Measurements from ENCODE around the gene WDR18.

WDR18 gene

GRCh38 chr19:944663-945241 lies 39.4 kb upstream of the WDR18 start:
- ATAC-seq (replicated peaks) (no peak), DNase-seq (no peak)
- Mint-ChIP-seq H3K27me3 (no peaks in the 10 kb centered on the region), H3K4me3 (peak overlapping the region in 1 of 2 donors; percentile 55), H3K9me3 (peaks cover 0 to 3% of the 10 kb centered on the region in 2 donors), H3K4me1 (peaks cover 49 to 81% of the 10 kb centered on the region in 2 donors), H3K27ac (peak overlapping the region; percentile 88), H3K36me3 (peaks cover 52 to 67% of the 10 kb centered on the region in 2 donors)

- Mint-ChIP-seq H3K9me3 (peaks cover 0 to 3% of the 10 kb centered on the region in 2 donors), H3K27ac (peak overlapping the region; percentile 88), H3K27me3 (no peaks in the 10 kb centered on the region), H3K4me3 (no peak overlapping the region), H3K4me1 (peaks cover 47 to 79% of the 10 kb centered on the region in 2 donors), H3K36me3 (peaks cover 46 to 65% of the 10 kb centered on the region in 2 donors)
- no peak for DNase-seq
- no peak for ATAC-seq (replicated peaks)
Observed at GRCh38 chr19:945401-946252, 38.5 kb upstream of the WDR18 start.

GRCh38 chr19:947090-947706 lies 36.9 kb upstream of the WDR18 start:
- peaks cover 48 to 76% of the 10 kb centered on the region in 2 donors for H3K4me1 Mint-ChIP-seq
- H3K27ac Mint-ChIP-seq, result peak overlapping the region; percentile 99
- DNase-seq, result no peak
- peaks cover 38 to 60% of the 10 kb centered on the region in 2 donors for H3K36me3 Mint-ChIP-seq
- peak overlapping the region; percentile 69 to 76 for H3K4me3 Mint-ChIP-seq
- ATAC-seq (replicated peaks), result peak in 1 of 2 donors; percentile 2
- H3K9me3 Mint-ChIP-seq, result peaks cover 0 to 3% of the 10 kb centered on the region in 2 donors
- no peaks in the 10 kb centered on the region for H3K27me3 Mint-ChIP-seq

- peaks cover 46 to 78% of the 10 kb centered on the region in 2 donors for H3K4me1 Mint-ChIP-seq
- DNase-seq (peak; percentile 98), ATAC-seq (replicated peaks) (peak; percentile 86 to 92)
- peak overlapping the region; percentile 69 to 76 for H3K4me3 Mint-ChIP-seq
- H3K36me3 Mint-ChIP-seq, result peaks cover 37 to 53% of the 10 kb centered on the region in 2 donors
- H3K27ac Mint-ChIP-seq, result peak overlapping the region; percentile 99
- H3K9me3 Mint-ChIP-seq, result peaks cover 0 to 3% of the 10 kb centered on the region in 2 donors
- H3K27me3 Mint-ChIP-seq, result no peaks in the 10 kb centered on the region
Observed at GRCh38 chr19:947707-948539, 36.2 kb upstream of the WDR18 start.

- H3K36me3 Mint-ChIP-seq, result peaks cover 30 to 45% of the 10 kb centered on the region in 2 donors
- no peak for DNase-seq
- H3K27ac Mint-ChIP-seq, result peak overlapping the region; percentile 93
- ATAC-seq (replicated peaks), result no peak
- peak overlapping the region; percentile 17 to 72 for H3K4me3 Mint-ChIP-seq
- H3K9me3 Mint-ChIP-seq, result no peaks in the 10 kb centered on the region
- no peaks in the 10 kb centered on the region for H3K27me3 Mint-ChIP-seq
- peaks cover 49 to 87% of the 10 kb centered on the region in 2 donors for H3K4me1 Mint-ChIP-seq
Observed at GRCh38 chr19:948842-949496, 35.2 kb upstream of the WDR18 start.

GRCh38 chr19:950352-951066 lies 33.6 kb upstream of the WDR18 start:
- Mint-ChIP-seq H3K36me3 (peaks cover 18 to 32% of the 10 kb centered on the region in 2 donors), H3K9me3 (no peaks in the 10 kb centered on the region), H3K27ac (peak overlapping the region; percentile 88), H3K4me3 (peak overlapping the region in 1 of 2 donors; percentile 17), H3K27me3 (no peaks in the 10 kb centered on the region), H3K4me1 (peaks cover 40 to 81% of the 10 kb centered on the region in 2 donors)
- DNase-seq (no peak), ATAC-seq (replicated peaks) (no peak)

GRCh38 chr19:952049-952679 lies 32.0 kb upstream of the WDR18 start:
- no peak for DNase-seq

GRCh38 chr19:952680-953444 lies 31.3 kb upstream of the WDR18 start:
- peaks cover 10 to 28% of the 10 kb centered on the region in 2 donors for H3K36me3 Mint-ChIP-seq
- peak overlapping the region; percentile 55 to 59 for H3K4me3 Mint-ChIP-seq
- no peaks in the 10 kb centered on the region for H3K9me3 Mint-ChIP-seq
- DNase-seq, result no peak
- no peak for ATAC-seq (replicated peaks)
- H3K27ac Mint-ChIP-seq, result peak overlapping the region; percentile 91
- H3K4me1 Mint-ChIP-seq, result peaks cover 28 to 61% of the 10 kb centered on the region in 2 donors
- H3K27me3 Mint-ChIP-seq, result no peaks in the 10 kb centered on the region

More at GRCh38 chr19:952049-952679, 32.0 kb upstream of the WDR18 start:
- no peaks in the 10 kb centered on the region for H3K9me3 Mint-ChIP-seq
- no peak for ATAC-seq (replicated peaks)
- H3K4me1 Mint-ChIP-seq, result peaks cover 33 to 68% of the 10 kb centered on the region in 2 donors
- H3K27ac Mint-ChIP-seq, result peak overlapping the region; percentile 89
- H3K36me3 Mint-ChIP-seq, result peaks cover 14 to 29% of the 10 kb centered on the region in 2 donors
- H3K4me3 Mint-ChIP-seq, result peak overlapping the region; percentile 41 to 55
- H3K27me3 Mint-ChIP-seq, result no peaks in the 10 kb centered on the region

- Mint-ChIP-seq H3K4me3 (peak overlapping the region; percentile 55 to 56), H3K27me3 (no peaks in the 10 kb centered on the region), H3K4me1 (peaks cover 24 to 53% of the 10 kb centered on the region in 2 donors), H3K9me3 (no peaks in the 10 kb centered on the region), H3K27ac (peak overlapping the region; percentile 57), H3K36me3 (peaks cover 10 to 20% of the 10 kb centered on the region in 2 donors)
- DNase-seq (no peak), ATAC-seq (replicated peaks) (no peak)
Observed at GRCh38 chr19:953445-954271, 30.5 kb upstream of the WDR18 start.

GRCh38 chr19:954272-954671 lies 29.9 kb upstream of the WDR18 start:
- Mint-ChIP-seq H3K36me3 (peaks cover 11 to 22% of the 10 kb centered on the region in 2 donors), H3K27ac (peak overlapping the region; percentile 89), H3K9me3 (no peaks in the 10 kb centered on the region), H3K4me1 (peaks cover 26 to 47% of the 10 kb centered on the region in 2 donors), H3K4me3 (peak overlapping the region in 1 of 2 donors; percentile 46), H3K27me3 (no peaks in the 10 kb centered on the region)
- DNase-seq (no peak), ATAC-seq (replicated peaks) (no peak)
